HepG2 (cell line): ENCODE measurements around the gene ZNF468. TPM values are rescaled to one million over a fixed set of nuclear protein-coding genes. Genes with fewer than 3 reads are reported as not detected.
"Not testable (repeated sequence)": the region's sequence is repeated elsewhere in the genome, so short reads cannot be mapped to it uniquely, and the experiment has no call there.

ENCODE experiments used
- ATAC-seq: fragments of 200-7000 bp; cut with Tn5 transposase; 3 replicates; pipeline ENCODE4 v1.9.1; 2020; ENCODE audit warnings: mild to moderate bottlenecking, moderate library complexity
- Bru-seq: library from RNA; stranded (reverse); fragments of 400-500 nt; gene quantifications from one replicate; lab custom pipeline; 2021; lab: Mats Ljungman, UMichigan
- BruChase-seq, 2 experiments: library from RNA; stranded (reverse); fragments of 400-500 nt; gene quantifications; one replicate each; lab custom pipeline; 2021; lab: Mats Ljungman, UMichigan
- BruUV-seq: library from RNA; stranded (reverse); fragments of 400-500 nt; replicated peaks from 2 replicates; lab custom pipeline; 2021; lab: Mats Ljungman, UMichigan
- CTCF ChIA-PET: fragments of 300-600 bp; formaldehyde crosslinking; extraction: SDS; loops from one replicate; lab custom pipeline; 2021; ENCODE audit warnings: low total read pairs, inconsistent platforms, low intra/inter-chr PET ratio; lab: Yijun Ruan, JAX
- POLR2A ChIA-PET: fragments of 350-600 bp; sonication (Branson Sonifier 250); formaldehyde crosslinking; loops from one replicate; lab custom pipeline; 2020; ENCODE audit warnings: antibody characterized with exemption, inconsistent platforms; lab: Yijun Ruan, JAX
- DNase-seq: peaks from one replicate; pipeline ENCODE4 v3.0.0-alpha.2; 2015; ENCODE audit warnings: low spot score
- FAIRE-seq: peaks from 3 replicates; lab custom pipeline; 2011; peaks lifted over from hg19 to GRCh38; lab: Jason Lieb, UNC
- H2AFZ ChIP-seq: one replicate; pipeline ENCODE4 v1.6.1; 2011; ENCODE audit warnings: low read length, inconsistent platforms
- H3K27ac ChIP-seq: fragments of 300-600 bp; 3 replicates; pipeline ENCODE4 v1.8.0; 2011; ENCODE audit warnings: mixed run types, mild to moderate bottlenecking, mixed read lengths, low read length, inconsistent platforms; ENCODE audit not compliant: insufficient read depth; ENCODE audit errors: extremely low read length
- H3K27me3 ChIP-seq, 2 experiments: fragments of 200-600 bp in 1 of 2; 2 replicates in 1 of 2; 3 replicates in 1 of 2; pipeline versions ENCODE4 v1.6.0 to v1.8.0; 2011; ENCODE audit warnings: low read length in 2 of 2, mild to moderate bottlenecking in 2 of 2, moderate library complexity in 2 of 2, inconsistent platforms in 1 of 2; ENCODE audit not compliant: insufficient read depth in 2 of 2, control insufficient read depth in 1 of 2
- H3K36me3 ChIP-seq, 2 experiments: fragments of 200-600 bp in 1 of 2; replicated peaks in 1 of 2; 2 replicates in 1 of 2; 3 replicates in 1 of 2; pipeline versions ENCODE4 v1.5.1 to v1.8.0; 2011; ENCODE audit warnings: low read length in 2 of 2, inconsistent platforms in 1 of 2; ENCODE audit not compliant: insufficient read depth in 2 of 2, control insufficient read depth in 1 of 2
- H3K4me1 ChIP-seq: 2 replicates; pipeline ENCODE4 v1.5.1; 2012; ENCODE audit warnings: low read length, inconsistent platforms; ENCODE audit not compliant: insufficient read depth
- H3K4me2 ChIP-seq: 2 replicates; pipeline ENCODE4 v1.6.0; 2011; ENCODE audit warnings: low read depth, low read length, inconsistent platforms
- H3K4me3 ChIP-seq, 3 experiments: fragments of 200-600 bp in 1 of 3; sonication (generic), shearing (Covaris generic) in 1 of 3; replicated peaks in 1 of 3; 2 replicates each; pipeline ENCODE4 v1.5.1; 2011 to 2016; ENCODE audit warnings: low read length in 3 of 3, inconsistent platforms in 2 of 3, low read depth in 2 of 3, mild to moderate bottlenecking in 2 of 3, control low read depth in 1 of 3, mixed read lengths in 1 of 3; ENCODE audit not compliant: insufficient read depth in 1 of 3
- H3K79me2 ChIP-seq: one replicate; pipeline ENCODE4 v1.6.1; 2011; ENCODE audit warnings: low read length, inconsistent platforms; ENCODE audit not compliant: insufficient read depth
- H3K9ac ChIP-seq: 2 replicates; pipeline ENCODE4 v1.6.0; 2011; ENCODE audit warnings: mild to moderate bottlenecking, low read depth, low read length, inconsistent platforms; ENCODE audit not compliant: insufficient read depth
- H3K9me3 ChIP-seq: 2 replicates; pipeline ENCODE4 v1.5.1; 2012; ENCODE audit warnings: mild to moderate bottlenecking, low read length
- H4K20me1 ChIP-seq: 2 replicates; pipeline ENCODE4 v1.6.0; 2011; ENCODE audit warnings: inconsistent platforms, mild to moderate bottlenecking, low read length, moderate library complexity; ENCODE audit not compliant: insufficient read depth
- CTCF ChIP-seq: sonication (generic); formaldehyde crosslinking; IDR thresholded peaks from 2 replicates; pipeline ENCODE4 v1.5.0; 2020; ENCODE audit warnings: mild to moderate bottlenecking, missing genetic modification reagents, moderate library complexity
- ELF1 ChIP-seq: sonication (generic); formaldehyde crosslinking; IDR thresholded peaks from 2 replicates; pipeline ENCODE4 v1.4.0; 2020; ENCODE audit warnings: missing genetic modification reagents
- GABPB1 ChIP-seq: IDR thresholded peaks from 2 replicates; pipeline ENCODE4 v1.6.1; 2016; ENCODE audit warnings: mild to moderate bottlenecking, missing genetic modification reagents, moderate library complexity, missing compliant biosample characterization
- GATAD1 ChIP-seq: IDR thresholded peaks from 2 replicates; pipeline ENCODE4 v1.6.1; 2016; ENCODE audit warnings: missing genetic modification reagents, missing compliant biosample characterization
- IKZF5 ChIP-seq: IDR thresholded peaks from 2 replicates; pipeline ENCODE4 v1.6.1; 2018; ENCODE audit warnings: missing genetic modification reagents, mild to moderate bottlenecking, missing compliant biosample characterization
- KAT8 ChIP-seq: IDR thresholded peaks from 2 replicates; pipeline ENCODE4 v1.6.1; 2016; ENCODE audit warnings: missing genetic modification reagents, missing compliant biosample characterization
- MAX ChIP-seq: IDR thresholded peaks from 2 replicates; pipeline ENCODE4 v1.6.1; 2012; ENCODE audit warnings: inconsistent platforms
- MXD3 ChIP-seq: IDR thresholded peaks from 2 replicates; pipeline ENCODE4 v1.6.1; 2016; ENCODE audit warnings: mild to moderate bottlenecking, missing biosample characterization, missing genetic modification reagents
- NR2F6 ChIP-seq, 2 experiments: IDR thresholded peaks; 2 replicates each; pipeline ENCODE4 v1.6.1; 2016; ENCODE audit warnings: antibody characterized with exemption in 1 of 2, mild to moderate bottlenecking in 1 of 2
- POLR2A ChIP-seq, 2 experiments: IDR thresholded peaks; 2 replicates each; pipeline ENCODE4 v1.6.1; 2011; ENCODE audit warnings: low read depth in 2 of 2, low read length in 2 of 2, mild to moderate bottlenecking in 1 of 2, moderate library complexity in 1 of 2; ENCODE audit not compliant: insufficient read depth in 1 of 2
- RBFOX2 ChIP-seq: fragments of 200-400 bp; formaldehyde crosslinking; IDR thresholded peaks from 2 replicates; pipeline ENCODE4 v1.6.1; 2017; ENCODE audit warnings: low read depth, mild to moderate bottlenecking, low read length
- SPEN ChIP-seq: sonication (generic); formaldehyde crosslinking; IDR thresholded peaks from 2 replicates; pipeline ENCODE4 v1.5.1; 2020; ENCODE audit warnings: low read depth, mild to moderate bottlenecking, missing genetic modification reagents
- THAP11 ChIP-seq: IDR thresholded peaks from 2 replicates; pipeline ENCODE4 v1.6.1; 2016; ENCODE audit warnings: missing biosample characterization, missing genetic modification reagents
- ZFY ChIP-seq: sonication (generic); formaldehyde crosslinking; IDR thresholded peaks from 2 replicates; pipeline ENCODE4 v1.4.0; 2020; ENCODE audit warnings: missing genetic modification reagents
- ZNF331 ChIP-seq: sonication (generic); formaldehyde crosslinking; IDR thresholded peaks from 2 replicates; pipeline ENCODE4 v1.4.0; 2020; ENCODE audit warnings: missing genetic modification reagents
- WGBS: methylation state at CpG from one replicate; pipeline ENCODE4 v1.1.6; 2017; ENCODE audit warnings: low lambda C conversion rate; 5-methylcytosine and 5-hydroxymethylcytosine counted together
- in situ Hi-C: cut with HindIII; loops from 2 replicates; pipeline ENCODE4 v1.10.0; 2017; ENCODE audit warnings: low pct_unique_long_range_greater_than_20kb; ENCODE audit not compliant: extremely low pct_ligation_motif_present
- intact Hi-C: fragments of 100-400 bp; cut with micrococcal nuclease; formaldehyde crosslinking; loops from one replicate; pipeline ENCODE4 v1.10.0; 2022; ENCODE audit not compliant: unreplicated experiment
- long read RNA-seq, 2 experiments: library from RNA in 1 of 2; library from polyadenylated mRNA in 1 of 2; stranded (forward) in 1 of 2; unstranded in 1 of 2; transcript quantifications; one replicate each; pipeline ENCODE4 v2.0.0, GENCODE V29; 2019 to 2022
- polyA minus RNA-seq, 3 experiments: library from RNA; depleted of rRNA, polyadenylated mRNA; stranded (reverse); fragments of >200 nt; gene quantifications; 2 replicates each; pipeline ENCODE4 v1.2.3, GENCODE V29; 2011; ENCODE audit warnings: low replicate concordance in 1 of 3
- polyA plus RNA-seq, 8 experiments: library from polyadenylated mRNA; depleted of rRNA in 3 of 8; stranded (reverse) in 7 of 8; unstranded in 1 of 8; fragments of >200 nt; fragmentation: Illumina TruSeq in 4 of 8; extraction: Trizol in 4 of 8; gene quantifications; 2 replicates each; pipeline versions ENCODE4 v1.2.1 to v1.2.3, GENCODE V29; 2011 to 2016; ENCODE audit warnings: low read depth in 4 of 8, missing spikeins in 1 of 8, mixed read lengths in 1 of 8; ENCODE audit not compliant: insufficient read depth in 1 of 8
- total RNA-seq, 5 experiments: library from RNA; depleted of rRNA; stranded (reverse); fragments of >200 nt; fragmentation: Illumina TruSeq; extraction: Trizol; gene quantifications; 2 replicates each; pipeline ENCODE4 v1.2.3, GENCODE V29; 2016; ENCODE audit warnings: low read depth in 1 of 5

Gene ZNF468
- 19.7 and 31.0 TPM in 2 replicates for total RNA-seq (2016; rRNA removed; fragmentation: Illumina TruSeq; extraction: Trizol)
- 1.5 and 2.6 TPM in 2 replicates for total RNA-seq (2016; cell fraction: cytosol; rRNA removed; fragmentation: Illumina TruSeq; extraction: Trizol; ENCODE audit: low read depth)
- total RNA-seq (2016; cell fraction: insoluble cytoplasmic fraction; rRNA removed; fragmentation: Illumina TruSeq; extraction: Trizol) = 20.6 and 28.1 TPM in 2 replicates
- 6.6 and 8.6 TPM in 2 replicates for total RNA-seq (2016; cell fraction: membrane; rRNA removed; fragmentation: Illumina TruSeq; extraction: Trizol)
- 11.5 and 12.6 TPM in 2 replicates for total RNA-seq (2016; cell fraction: nucleus; rRNA removed; fragmentation: Illumina TruSeq; extraction: Trizol)
- 8.0 and 9.4 TPM in 2 replicates for polyA plus RNA-seq (2011; rRNA removed)
- polyA plus RNA-seq (2011; cell fraction: cytosol; rRNA removed) = 5.2 and 9.3 TPM in 2 replicates
- 3.8 and 5.4 TPM in 2 replicates for polyA plus RNA-seq (2011; cell fraction: nucleus; rRNA removed)
- 5.8 and 7.4 TPM in 2 replicates for polyA plus RNA-seq (2012)
- 0.75 and 0.91 TPM in 2 replicates for polyA plus RNA-seq (2016; cell fraction: cytosol; fragmentation: Illumina TruSeq; extraction: Trizol; ENCODE audit: low read depth)
- polyA plus RNA-seq (2016; cell fraction: insoluble cytoplasmic fraction; fragmentation: Illumina TruSeq; extraction: Trizol; ENCODE audit: low read depth) = 16.4 and 17.4 TPM in 2 replicates
- polyA plus RNA-seq (2016; cell fraction: membrane; fragmentation: Illumina TruSeq; extraction: Trizol; ENCODE audit: low read depth) = 2.8 and 2.9 TPM in 2 replicates
- 9.8 and 10.1 TPM in 2 replicates for polyA plus RNA-seq (2016; cell fraction: nucleus; fragmentation: Illumina TruSeq; extraction: Trizol; ENCODE audit: insufficient read depth, low read depth)
- polyA minus RNA-seq (2011; rRNA and poly(A)+ RNA removed; ENCODE audit: low replicate concordance) = 22.2 and 24.2 TPM in 2 replicates
- 8.2 and 9.0 TPM in 2 replicates for polyA minus RNA-seq (2011; cell fraction: cytosol; rRNA and poly(A)+ RNA removed)
- polyA minus RNA-seq (2011; cell fraction: nucleus; rRNA and poly(A)+ RNA removed) = 14.0 and 19.3 TPM in 2 replicates
- percentile 47 among the genes with signal in this experiment for Bru-seq, nascent RNA
- percentile 70 among the genes with signal in this experiment for BruChase-seq, experiment 1, labeled RNA remaining after a 6-hour chase
- BruChase-seq, experiment 2, labeled RNA remaining after a 2-hour chase = percentile 67 among the genes with signal in this experiment
- long read RNA-seq, experiment 1, full-length matches to known transcripts = 3 of 8 reads
- long read RNA-seq, experiment 1, partial matches to known transcripts = 0 of 8 reads
- long read RNA-seq, experiment 1, other reads (novel, unspliced or antisense) = 5 of 8 reads
- long read RNA-seq, experiment 2, full-length matches to known transcripts = 2 of 13 reads
- long read RNA-seq, experiment 2, partial matches to known transcripts = 0 of 13 reads
- long read RNA-seq, experiment 2, other reads (novel, unspliced or antisense) = 11 of 13 reads

DNA sequence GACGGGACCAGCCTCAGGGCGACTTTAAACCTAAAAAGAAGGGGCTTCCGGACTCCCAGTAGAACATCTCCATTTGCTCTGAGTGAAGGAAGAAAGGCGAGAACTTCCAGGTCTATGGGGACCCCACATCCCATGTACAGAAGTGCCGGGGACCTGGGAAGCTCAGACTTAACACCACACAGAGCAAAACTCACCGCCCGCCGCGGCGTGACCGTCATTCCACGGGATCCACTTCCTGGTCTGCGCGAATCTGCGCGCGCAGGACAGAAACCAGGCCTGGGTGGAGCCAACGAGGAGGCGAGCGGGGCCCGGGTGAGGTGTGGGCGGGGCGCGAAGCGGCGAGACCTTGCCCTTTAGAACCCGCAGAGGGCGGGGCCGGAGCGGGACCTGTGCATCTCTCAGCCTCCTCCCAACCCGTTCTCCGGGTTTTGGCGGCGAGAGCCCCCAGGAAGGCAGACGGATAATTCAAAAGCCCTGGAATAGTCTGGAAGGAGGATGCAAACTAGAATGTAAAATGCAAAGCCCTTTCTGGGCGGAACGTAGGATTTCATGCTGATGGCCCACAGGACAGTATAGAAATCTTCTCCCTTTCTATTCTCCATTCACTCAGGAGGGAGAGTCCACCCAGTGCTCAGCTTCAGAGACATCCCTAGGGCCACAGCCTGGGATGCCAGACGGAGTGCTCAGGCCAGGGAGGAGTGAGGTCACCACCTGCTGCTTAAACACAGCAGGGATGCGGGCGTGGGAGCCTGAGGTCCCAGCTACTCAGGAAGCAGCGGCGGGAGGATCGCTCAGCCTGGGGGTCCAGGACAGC, at the start of gene ZNF468:
Gene ZNF468 (minus strand): TSS at position 242 of the 814 bp plus-strand sequence. CDS start 3,347 bp downstream, outside the sequence.
- H3K27me3 ChIP-seq; BruUV-seq; H3K36me3 ChIP-seq; in situ Hi-C loops; H4K20me1 ChIP-seq; H3K9me3 ChIP-seq; intact Hi-C loops; POLR2A ChIA-PET; H3K79me2 ChIP-seq; CTCF ChIA-PET; H3K4me1 ChIP-seq; TF ChIP-seq NR2F6 (IDR thresholded peaks at IDR 0.05): not testable (repeated sequence)
- peak; percentile 99 for ATAC-seq
- Histone ChIP-seq H3K4me3 (peak within 1 kb of the TSS; percentile 75 to 83 (median 80); a peak in 5 of 6 replicates), H3K4me2 (peak within 1 kb of the TSS; percentile 57), H3K27ac (peak within 1 kb of the TSS; percentile 57), H2AFZ (peak within 1 kb of the TSS; percentile 31), H3K9ac (peak within 1 kb of the TSS; percentile 75)
- 18% methylated on average over 30 of the region's 43 CpGs for WGBS
- peak; percentile 80 for FAIRE-seq
- DNase-seq = peak; percentile 42
- TF ChIP-seq CTCF (CRISPR knock-in tag) = peak; percentile 6; the same call in 1 of the 2 replicates
- peak; percentile 76 for TF ChIP-seq KAT8 (CRISPR knock-in tag)
- TF ChIP-seq GABPB1 = peak; percentile 74
- TF ChIP-seq THAP11 (CRISPR knock-in tag) = peak; percentile 57; the same call in 1 of the 2 replicates
- TF ChIP-seq GATAD1 (CRISPR knock-in tag) = peak; percentile 41; the same call in 1 of the 2 replicates
- peak; percentile 66 for TF ChIP-seq RBFOX2
- TF ChIP-seq ZFY (CRISPR knock-in tag) = peak; percentile 41; the same call in 1 of the 2 replicates
- TF ChIP-seq MXD3 (CRISPR knock-in tag) = peak; percentile 44; the same call in 1 of the 2 replicates
- 0 out of 2 replicates have a peak, but pooled peaks have one; percentile 37 for TF ChIP-seq IKZF5
- peak; percentile 96 for TF ChIP-seq ELF1 (CRISPR knock-in tag)
- TF ChIP-seq MAX = peak; percentile 42; the same call in 1 of the 2 replicates
- peak; percentile 41; the same call in 1 of the 2 replicates for TF ChIP-seq NR2F6 (CRISPR knock-in tag; IDR thresholded peaks at IDR 0.05)
- peak; percentile 54 to 78 for TF ChIP-seq POLR2A (IDR thresholded peaks at IDR 0.05; ENCODE audit: insufficient read depth in 1 of 2, low read depth in 2 of 2, low read length in 2 of 2)
- TF ChIP-seq ZNF331 = peak; percentile 23; the same call in 1 of the 2 replicates
- TF ChIP-seq SPEN (CRISPR knock-in tag) = peak; percentile 52; the same call in 1 of the 2 replicates
